ENCODE results near the gene ERI3. TPM values are rescaled to one million over a fixed set of nuclear protein-coding genes. Genes with fewer than 3 reads are reported as not detected.

Gene ERI3
- total RNA-seq, 1 experiment from 2014 or later, result 83.3 TPM

DNA sequence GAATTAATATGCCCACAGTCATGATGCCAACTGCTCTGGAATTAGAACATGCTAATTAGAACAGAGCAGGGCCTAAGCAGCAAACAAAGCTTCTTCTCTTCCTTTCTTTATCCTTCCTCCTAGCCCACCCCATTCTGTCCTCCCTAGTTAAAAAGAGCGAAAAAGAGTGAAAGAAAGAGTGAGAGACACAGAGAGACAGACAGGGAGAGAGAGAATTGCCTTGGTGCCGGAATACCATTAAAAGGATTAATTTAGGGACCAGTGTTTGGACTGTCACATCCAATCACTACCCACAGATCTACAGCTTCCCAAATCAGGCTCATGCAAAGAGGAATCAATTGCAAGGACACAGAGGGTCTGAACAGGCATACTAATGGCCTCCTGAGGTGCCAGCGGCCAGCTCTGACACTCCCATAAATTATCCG is 7.0 kb downstream of the ERI3 start:
- DNase-seq (ENCODE audit: low read depth, low spot score) (no peak), ATAC-seq (no peak)
- no peaks in the 10 kb centered on the region for H3K27me3 ChIP-seq (ENCODE audit: control insufficient read depth, insufficient read depth, low read length)
- no peak for TF ChIP-seq TCF7L2 (IDR thresholded peaks at IDR 0.05; ENCODE audit: low read depth, low read length)
- TF ChIP-seq, protein P1, sequence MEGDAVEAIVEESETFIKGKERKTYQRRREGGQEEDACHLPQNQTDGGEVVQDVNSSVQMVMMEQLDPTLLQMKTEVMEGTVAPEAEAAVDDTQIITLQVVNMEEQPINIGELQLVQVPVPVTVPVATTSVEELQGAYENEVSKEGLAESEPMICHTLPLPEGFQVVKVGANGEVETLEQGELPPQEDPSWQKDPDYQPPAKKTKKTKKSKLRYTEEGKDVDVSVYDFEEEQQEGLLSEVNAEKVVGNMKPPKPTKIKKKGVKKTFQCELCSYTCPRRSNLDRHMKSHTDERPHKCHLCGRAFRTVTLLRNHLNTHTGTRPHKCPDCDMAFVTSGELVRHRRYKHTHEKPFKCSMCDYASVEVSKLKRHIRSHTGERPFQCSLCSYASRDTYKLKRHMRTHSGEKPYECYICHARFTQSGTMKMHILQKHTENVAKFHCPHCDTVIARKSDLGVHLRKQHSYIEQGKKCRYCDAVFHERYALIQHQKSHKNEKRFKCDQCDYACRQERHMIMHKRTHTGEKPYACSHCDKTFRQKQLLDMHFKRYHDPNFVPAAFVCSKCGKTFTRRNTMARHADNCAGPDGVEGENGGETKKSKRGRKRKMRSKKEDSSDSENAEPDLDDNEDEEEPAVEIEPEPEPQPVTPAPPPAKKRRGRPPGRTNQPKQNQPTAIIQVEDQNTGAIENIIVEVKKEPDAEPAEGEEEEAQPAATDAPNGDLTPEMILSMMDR (IDR thresholded peaks at IDR 0.05), result no peak
- TF ChIP-seq, protein P2, sequence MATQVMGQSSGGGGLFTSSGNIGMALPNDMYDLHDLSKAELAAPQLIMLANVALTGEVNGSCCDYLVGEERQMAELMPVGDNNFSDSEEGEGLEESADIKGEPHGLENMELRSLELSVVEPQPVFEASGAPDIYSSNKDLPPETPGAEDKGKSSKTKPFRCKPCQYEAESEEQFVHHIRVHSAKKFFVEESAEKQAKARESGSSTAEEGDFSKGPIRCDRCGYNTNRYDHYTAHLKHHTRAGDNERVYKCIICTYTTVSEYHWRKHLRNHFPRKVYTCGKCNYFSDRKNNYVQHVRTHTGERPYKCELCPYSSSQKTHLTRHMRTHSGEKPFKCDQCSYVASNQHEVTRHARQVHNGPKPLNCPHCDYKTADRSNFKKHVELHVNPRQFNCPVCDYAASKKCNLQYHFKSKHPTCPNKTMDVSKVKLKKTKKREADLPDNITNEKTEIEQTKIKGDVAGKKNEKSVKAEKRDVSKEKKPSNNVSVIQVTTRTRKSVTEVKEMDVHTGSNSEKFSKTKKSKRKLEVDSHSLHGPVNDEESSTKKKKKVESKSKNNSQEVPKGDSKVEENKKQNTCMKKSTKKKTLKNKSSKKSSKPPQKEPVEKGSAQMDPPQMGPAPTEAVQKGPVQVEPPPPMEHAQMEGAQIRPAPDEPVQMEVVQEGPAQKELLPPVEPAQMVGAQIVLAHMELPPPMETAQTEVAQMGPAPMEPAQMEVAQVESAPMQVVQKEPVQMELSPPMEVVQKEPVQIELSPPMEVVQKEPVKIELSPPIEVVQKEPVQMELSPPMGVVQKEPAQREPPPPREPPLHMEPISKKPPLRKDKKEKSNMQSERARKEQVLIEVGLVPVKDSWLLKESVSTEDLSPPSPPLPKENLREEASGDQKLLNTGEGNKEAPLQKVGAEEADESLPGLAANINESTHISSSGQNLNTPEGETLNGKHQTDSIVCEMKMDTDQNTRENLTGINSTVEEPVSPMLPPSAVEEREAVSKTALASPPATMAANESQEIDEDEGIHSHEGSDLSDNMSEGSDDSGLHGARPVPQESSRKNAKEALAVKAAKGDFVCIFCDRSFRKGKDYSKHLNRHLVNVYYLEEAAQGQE (IDR thresholded peaks at IDR 0.05; ENCODE audit: insufficient read depth in 1 of 2, low read depth in 2 of 2, low read length in 1 of 2), result no peak
- TF ChIP-seq SIN3A (IDR thresholded peaks at IDR 0.05; ENCODE audit: borderline replicate concordance, insufficient read depth, low read depth, low read length), result no peak
- no peak for TF ChIP-seq POLR2AphosphoS5 (IDR thresholded peaks at IDR 0.05; ENCODE audit: low read depth, low read length)
- H3K4me1 ChIP-seq (ENCODE audit: control insufficient read depth, insufficient read depth, low read length), result no peaks in the 10 kb centered on the region; the same call in 1 of the 2 replicates
- H3K27ac ChIP-seq (ENCODE audit: low read length), result no peak overlapping the region
- intact Hi-C loops (cut with micrococcal nuclease; ENCODE audit: unreplicated experiment) (no loop called here), in situ Hi-C loops (cut with HindIII; ENCODE audit: low pct_unique_long_range_greater_than_20kb, low sequenced_read_pairs) (no loop called here)
- BruUV-seq (replicated peaks), result no TSS peak
- no peak overlapping the region for H3K4me3 ChIP-seq (ENCODE audit: low read depth in 2 of 2, low read length in 2 of 2)
- H3K9me3 ChIP-seq (ENCODE audit: control insufficient read depth, insufficient read depth, low read depth, low read length), result no peaks in the 10 kb centered on the region
- CTCF ChIA-PET, result no interaction called here
- H3K36me3 ChIP-seq (ENCODE audit: control insufficient read depth, insufficient read depth, low read length), result no peaks in the 10 kb centered on the region
- POLR2A ChIA-PET, result interaction anchor here (0.6 kb wide), 1 partner anchor 36 kb away, joined by 3 read pairs; no protein-coding TSS in a partner anchor

DNA sequence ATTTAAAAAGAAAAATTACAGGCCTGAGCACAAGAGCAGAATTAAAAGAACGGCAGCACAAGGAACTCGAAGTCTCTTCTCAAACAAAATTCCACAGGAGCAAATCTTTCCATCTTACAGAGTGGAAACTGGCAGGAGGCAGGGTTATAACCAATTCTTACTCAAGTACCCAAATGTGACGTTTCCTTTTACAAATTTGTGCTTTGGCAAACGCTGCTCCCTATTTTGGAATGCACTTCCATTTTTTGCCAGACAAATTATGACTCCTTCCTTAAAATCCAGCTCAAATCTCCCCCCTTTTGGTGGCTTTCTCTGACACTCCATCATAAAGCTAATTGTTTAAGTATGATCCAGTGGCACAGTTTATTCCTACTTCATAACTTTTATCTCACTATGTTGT is 7.8 kb downstream of the ERI3 start:
- POLR2A ChIA-PET, result no interaction called here
- TF ChIP-seq, protein P1 (IDR thresholded peaks at IDR 0.05), result no peak
- TF ChIP-seq, protein P2 (IDR thresholded peaks at IDR 0.05; ENCODE audit: insufficient read depth in 1 of 2, low read depth in 2 of 2, low read length in 1 of 2), result no peak
- TF ChIP-seq SIN3A (IDR thresholded peaks at IDR 0.05; ENCODE audit: borderline replicate concordance, insufficient read depth, low read depth, low read length) (no peak), TCF7L2 (IDR thresholded peaks at IDR 0.05; ENCODE audit: low read depth, low read length) (no peak), POLR2AphosphoS5 (IDR thresholded peaks at IDR 0.05; ENCODE audit: low read depth, low read length) (no peak)
- BruUV-seq (replicated peaks), result TSS peak; percentile 16
- Histone ChIP-seq H3K9me3 (ENCODE audit: control insufficient read depth, insufficient read depth, low read depth, low read length) (no peaks in the 10 kb centered on the region), H3K27ac (ENCODE audit: low read length) (no peak overlapping the region), H3K36me3 (ENCODE audit: control insufficient read depth, insufficient read depth, low read length) (no peaks in the 10 kb centered on the region), H3K4me3 (ENCODE audit: low read depth in 2 of 2, low read length in 2 of 2) (no peak overlapping the region), H3K4me1 (ENCODE audit: control insufficient read depth, insufficient read depth, low read length) (no peaks in the 10 kb centered on the region), H3K27me3 (ENCODE audit: control insufficient read depth, insufficient read depth, low read length) (no peaks in the 10 kb centered on the region)
- in situ Hi-C loops (cut with HindIII; ENCODE audit: low pct_unique_long_range_greater_than_20kb, low sequenced_read_pairs), result no loop called here
- intact Hi-C loops (cut with micrococcal nuclease; ENCODE audit: unreplicated experiment), result no loop called here
- ATAC-seq (no peak), DNase-seq (ENCODE audit: low read depth, low spot score) (no peak)
- CTCF ChIA-PET, result no interaction called here
